ENCODE results near the gene SH3YL1. TPM values are rescaled to one million over a fixed set of nuclear protein-coding genes. Genes with fewer than 3 reads are reported as not detected.

The SH3YL1 gene
- total and polyA plus RNA-seq, 4 donors, result 6.4 to 19.2 (median 13.9) TPM

DNA sequence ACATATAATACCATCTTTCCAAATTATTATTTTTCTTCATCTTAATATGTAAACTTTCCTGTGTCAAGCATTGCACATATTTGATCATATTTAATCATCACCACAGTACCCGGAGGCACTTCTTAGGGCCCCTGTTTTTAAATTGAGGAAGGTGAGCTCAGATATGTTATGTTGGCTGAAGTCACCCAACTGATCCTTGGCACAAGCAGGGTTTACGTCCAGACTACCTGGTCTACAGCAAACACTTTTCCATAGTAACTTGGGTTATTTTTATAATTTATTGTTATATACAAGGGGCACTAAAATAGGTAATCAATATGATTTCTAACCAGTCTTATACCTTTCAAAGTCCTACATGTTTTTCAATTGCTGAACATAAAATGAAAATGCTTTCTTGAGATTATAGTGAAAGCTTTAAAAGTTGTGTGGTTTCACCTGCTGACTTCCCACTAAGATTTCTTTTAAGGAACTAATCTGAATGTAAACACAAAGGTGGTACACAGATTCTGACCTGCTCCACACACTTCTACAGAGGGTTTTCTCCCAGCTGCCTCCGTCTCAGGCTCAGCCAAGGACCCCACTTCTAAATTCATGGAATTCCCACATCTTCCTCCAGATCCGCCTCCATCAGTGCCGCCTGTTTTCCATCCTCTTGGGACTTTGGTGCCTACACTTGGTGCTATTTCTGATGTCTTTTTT is 52.2 kb downstream of the SH3YL1 start:
- no peak overlapping the region for H3K9ac ChIP-seq (ENCODE audit: low read depth in 1 of 2, low read length in 2 of 2)
- no peak overlapping the region for H3K4me3 ChIP-seq (ENCODE audit: low read depth in 1 of 3, low read length in 3 of 3)
- H3K36me3 ChIP-seq (ENCODE audit: control insufficient read depth in 4 of 4, insufficient read depth in 3 of 4, low read depth in 1 of 4, low read length in 3 of 4), result no peaks in the 10 kb centered on the region
- no peak for DNase-seq (ENCODE audit: low spot score)
- TF ChIP-seq ZBTB33 (IDR thresholded peaks at IDR 0.05) (no peak), TAF1 (conservative IDR thresholded peaks at IDR 0.05) (no peak), ATF3 (IDR thresholded peaks at IDR 0.05) (no peak)
- TF ChIP-seq, protein P1, sequence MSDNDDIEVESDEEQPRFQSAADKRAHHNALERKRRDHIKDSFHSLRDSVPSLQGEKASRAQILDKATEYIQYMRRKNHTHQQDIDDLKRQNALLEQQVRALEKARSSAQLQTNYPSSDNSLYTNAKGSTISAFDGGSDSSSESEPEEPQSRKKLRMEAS (IDR thresholded peaks at IDR 0.05), result no peak
- peaks cover 0 to 3% (median 1%) of the 10 kb centered on the region in 4 donors for H3K4me1 ChIP-seq (ENCODE audit: control insufficient read depth in 4 of 4, insufficient read depth in 4 of 4, low read length in 3 of 4)
- H3K9me3 ChIP-seq (ENCODE audit: control insufficient read depth in 4 of 4, low read length in 3 of 4), result peaks cover 0 to 7% (median 4%) of the 10 kb centered on the region in 4 donors
- H3K27ac ChIP-seq (ENCODE audit: low read depth in 1 of 2, low read length in 2 of 2), result no peak overlapping the region
- WGBS, result 90% methylated on average over 5 of the region's 5 CpGs
- H3K27me3 ChIP-seq (ENCODE audit: control insufficient read depth in 4 of 4, insufficient read depth in 4 of 4, low read length in 3 of 4), result no peaks in the 10 kb centered on the region

GRCh38 chr2:210660-211059 is 53.2 kb downstream of the SH3YL1 start:
- Histone ChIP-seq H3K9me3 (ENCODE audit: control insufficient read depth in 4 of 4, low read length in 3 of 4) (peaks cover 0 to 7% (median 4%) of the 10 kb centered on the region in 4 donors), H3K27me3 (ENCODE audit: control insufficient read depth in 4 of 4, insufficient read depth in 4 of 4, low read length in 3 of 4) (no peaks in the 10 kb centered on the region), H3K9ac (ENCODE audit: low read depth in 1 of 2, low read length in 2 of 2) (no peak overlapping the region), H3K4me3 (ENCODE audit: low read depth in 1 of 3, low read length in 3 of 3) (no peak overlapping the region), H3K27ac (ENCODE audit: low read depth in 1 of 2, low read length in 2 of 2) (no peak overlapping the region), H3K36me3 (ENCODE audit: control insufficient read depth in 4 of 4, insufficient read depth in 3 of 4, low read depth in 1 of 4, low read length in 3 of 4) (no peaks in the 10 kb centered on the region), H3K4me1 (ENCODE audit: control insufficient read depth in 4 of 4, insufficient read depth in 4 of 4, low read length in 3 of 4) (peaks cover 0 to 3% (median 1%) of the 10 kb centered on the region in 4 donors)
- WGBS, result 85% methylated on average over 4 of the region's 4 CpGs
- TF ChIP-seq RAD21 (IDR thresholded peaks at IDR 0.05), result no peak
- no peak for TF ChIP-seq SP1 (IDR thresholded peaks at IDR 0.05)
- no peak for TF ChIP-seq ZBTB33 (IDR thresholded peaks at IDR 0.05)
- TF ChIP-seq YY1 (IDR thresholded peaks at IDR 0.05), result no peak
- no peak for TF ChIP-seq REST (IDR thresholded peaks at IDR 0.05)
- no peak for TF ChIP-seq HNF4A (conservative IDR thresholded peaks at IDR 0.05)
- DNase-seq (ENCODE audit: low spot score), result no peak

Data from liver (tissue), 9 donors.